ENCODE data around the gene SHC4. TPM values are rescaled to one million over a fixed set of nuclear protein-coding genes. Genes with fewer than 3 reads are reported as not detected.

Gene SHC4
- total and polyA plus RNA-seq, 9 of the 15 experiments (the other 6 are each of a cell fraction or from before 2014, with no cell fraction given): 0.43 to 1.2 (median 0.67) TPM

DNA sequence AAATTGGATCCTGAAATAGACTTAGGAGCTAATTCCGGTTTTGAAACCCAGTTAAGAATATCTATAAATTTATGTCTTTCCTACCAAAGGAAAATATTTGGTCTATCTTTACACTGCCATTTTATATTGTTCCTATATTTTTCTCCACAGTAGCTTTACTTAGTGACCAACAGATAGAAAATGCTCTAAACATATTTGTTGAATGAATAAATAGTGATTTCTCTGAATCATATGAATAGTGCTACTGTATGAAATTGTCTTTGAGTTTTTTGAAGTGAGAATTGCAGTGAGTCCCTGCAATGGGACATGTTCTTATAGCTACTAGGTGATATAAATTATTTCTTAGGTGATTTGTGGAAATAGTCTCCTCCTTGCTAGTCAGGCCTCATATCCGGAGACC is 104.3 kb downstream of the SHC4 start:
- Histone ChIP-seq H3K9me1 (ENCODE audit: control insufficient read depth, insufficient read depth, low read length) (no peaks in the 10 kb centered on the region), H3K36me3 (ENCODE audit: control insufficient read depth, insufficient read depth, low read length) (no peaks in the 10 kb centered on the region), H4K20me1 (replicated peaks; ENCODE audit: control insufficient read depth, insufficient read depth, low read length) (no peaks in the 10 kb centered on the region), H3K27ac (ENCODE audit: extremely low read depth, low read depth, low read length) (no peak overlapping the region), H3K9me3 (replicated peaks; ENCODE audit: control insufficient read depth, insufficient read depth, low read depth, low read length) (no peaks in the 10 kb centered on the region), H3K9ac (ENCODE audit: insufficient read depth in 1 of 2, low read depth in 2 of 2, low read length in 2 of 2) (no peak overlapping the region), H3K27me3 (ENCODE audit: control insufficient read depth in 2 of 2, insufficient read depth in 2 of 2, low read length in 2 of 2) (no peaks in the 10 kb centered on the region), H3K4me2 (ENCODE audit: insufficient read depth, low read length) (no peak overlapping the region), H3K79me2 (ENCODE audit: control insufficient read depth, insufficient read depth, low read length) (no peaks in the 10 kb centered on the region), H3K4me3 (no peak overlapping the region), H2AFZ (ENCODE audit: low read depth, low read length) (peak overlapping the region; percentile 29; the same call in 1 of the 2 replicates), H3K4me1 (replicated peaks in 1 of 2; ENCODE audit: control insufficient read depth in 2 of 2, insufficient read depth in 2 of 2, low read length in 2 of 2) (peaks cover 0 to 22% of the 10 kb centered on the region in 2 experiments; a peak in 4 of 5 replicates)
- 65% methylated on average over 2 of the region's 2 CpGs for WGBS (ENCODE audit: insufficient coverage, low coverage, missing lambda C conversion rate)
- FAIRE-seq (no peak), ATAC-seq (no peak), DNase-seq (ENCODE audit: extremely low read depth in 1 of 4, low spot score in 3 of 4) (no peak)
- POLR2A ChIA-PET: interaction anchor here (1.8 kb wide), 1 partner anchor 11 kb away, joined by 9 read pairs; no protein-coding TSS in a partner anchor
- no peak for TF ChIP-seq NR2C2 (CRISPR knock-in tag; IDR thresholded peaks at IDR 0.05)
- TF ChIP-seq NR2C2 (tag; IDR thresholded peaks at IDR 0.05): 0 out of 2 replicates have a peak, but pooled peaks have one; percentile 4
- TF ChIP-seq CEBPB (tag; IDR thresholded peaks at IDR 0.05): no peak
- BruUV-seq (replicated peaks): no TSS peak
- intact Hi-C loops (cut with micrococcal nuclease): loop anchor here (5.0 kb wide), 2 partner anchors 47 to 142 kb away; partner anchors contain the start of gene CEP152
- CTCF ChIA-PET (ENCODE audit: low intra/inter-chr PET ratio): no interaction called here
- in situ Hi-C loops (cut with MboI): loop anchor here (10.0 kb wide), 1 partner anchor 1285 kb away; no protein-coding TSS in a partner anchor

DNA sequence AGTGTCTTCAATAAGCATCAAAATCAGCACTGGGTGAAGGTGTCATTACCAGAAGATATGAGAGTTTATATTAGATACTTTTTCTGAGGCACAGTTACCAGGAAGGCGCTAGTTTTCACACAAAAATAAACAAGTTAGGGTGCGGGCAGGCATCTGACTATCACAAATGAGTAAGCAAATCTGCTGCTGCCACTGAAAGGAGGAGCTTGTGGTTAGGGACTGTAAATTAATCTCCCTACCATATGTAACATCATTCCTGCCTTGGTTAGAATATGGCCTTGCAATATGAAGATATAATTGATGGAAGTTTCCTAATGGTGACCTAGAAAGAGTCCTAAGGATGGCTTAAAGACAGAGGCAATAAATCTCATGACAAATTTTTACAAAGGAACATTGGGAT is 105.3 kb downstream of the SHC4 start:
- intact Hi-C loops (cut with micrococcal nuclease): loop anchor here (5.0 kb wide), 2 partner anchors 46 to 141 kb away; partner anchors contain the start of gene CEP152
- H3K4me2 ChIP-seq (ENCODE audit: insufficient read depth, low read length): peak overlapping the region; percentile 36
- FAIRE-seq (peak; percentile 89), ATAC-seq (peak; percentile 86), DNase-seq (ENCODE audit: extremely low read depth in 1 of 4, low spot score in 3 of 4) (peak; percentile 31 to 76 (median 50))
- POLR2A ChIA-PET: interaction anchor here (1.8 kb wide), 1 partner anchor 12 kb away, joined by 9 read pairs; no protein-coding TSS in a partner anchor
- no peak overlapping the region for H3K4me3 ChIP-seq
- 0 out of 4 replicates have a peak overlapping the region, but pooled peaks of 1 of the 2 experiments have one; percentile 18 for H3K9ac ChIP-seq (ENCODE audit: insufficient read depth in 1 of 2, low read depth in 2 of 2, low read length in 2 of 2)
- no peaks in the 10 kb centered on the region for H4K20me1 ChIP-seq (replicated peaks; ENCODE audit: control insufficient read depth, insufficient read depth, low read length)
- no peaks in the 10 kb centered on the region for H3K9me1 ChIP-seq (ENCODE audit: control insufficient read depth, insufficient read depth, low read length)
- CTCF ChIA-PET (ENCODE audit: low intra/inter-chr PET ratio): interaction anchor here (0.6 kb wide), 1 partner anchor 1327 kb away, joined by 3 read pairs; no protein-coding TSS in a partner anchor
- peak overlapping the region; percentile 75 for H2AFZ ChIP-seq (ENCODE audit: low read depth, low read length)
- in situ Hi-C loops (cut with MboI): loop anchor here (10.0 kb wide), 1 partner anchor 1286 kb away; no protein-coding TSS in a partner anchor
- H3K79me2 ChIP-seq (ENCODE audit: control insufficient read depth, insufficient read depth, low read length): no peaks in the 10 kb centered on the region
- no peaks in the 10 kb centered on the region for H3K9me3 ChIP-seq (replicated peaks; ENCODE audit: control insufficient read depth, insufficient read depth, low read depth, low read length)
- H3K36me3 ChIP-seq (ENCODE audit: control insufficient read depth, insufficient read depth, low read length): no peaks in the 10 kb centered on the region
- 4% methylated on average over 2 of the region's 2 CpGs for WGBS (ENCODE audit: insufficient coverage, low coverage, missing lambda C conversion rate)
- peaks cover 0 to 22% of the 10 kb centered on the region in 2 experiments; a peak in 4 of 5 replicates for H3K4me1 ChIP-seq (replicated peaks in 1 of 2; ENCODE audit: control insufficient read depth in 2 of 2, insufficient read depth in 2 of 2, low read length in 2 of 2)
- no peaks in the 10 kb centered on the region for H3K27me3 ChIP-seq (ENCODE audit: control insufficient read depth in 2 of 2, insufficient read depth in 2 of 2, low read length in 2 of 2)
- peak overlapping the region; percentile 47; the same call in 2 of the 3 replicates for H3K27ac ChIP-seq (ENCODE audit: extremely low read depth, low read depth, low read length)
- no TSS peak for BruUV-seq (replicated peaks)
- TF ChIP-seq PHB2 (IDR thresholded peaks at IDR 0.05; ENCODE audit: low read depth) (no peak), PHB (CRISPR knock-in tag; IDR thresholded peaks at IDR 0.05) (no peak), SMAD3 (CRISPR knock-in tag; conservative IDR thresholded peaks at IDR 0.05) (no peak), RNF2 (IDR thresholded peaks at IDR 0.05) (no peak), MTA2 (IDR thresholded peaks at IDR 0.05; ENCODE audit: low read depth) (no peak), PRPF4 (IDR thresholded peaks at IDR 0.05; ENCODE audit: insufficient read depth, low read depth, low read length, poor library complexity, severe bottlenecking) (no peak), MED1 (CRISPR knock-in tag; IDR thresholded peaks at IDR 0.05; ENCODE audit: borderline replicate concordance) (no peak)
- TF ChIP-seq, protein P1, sequence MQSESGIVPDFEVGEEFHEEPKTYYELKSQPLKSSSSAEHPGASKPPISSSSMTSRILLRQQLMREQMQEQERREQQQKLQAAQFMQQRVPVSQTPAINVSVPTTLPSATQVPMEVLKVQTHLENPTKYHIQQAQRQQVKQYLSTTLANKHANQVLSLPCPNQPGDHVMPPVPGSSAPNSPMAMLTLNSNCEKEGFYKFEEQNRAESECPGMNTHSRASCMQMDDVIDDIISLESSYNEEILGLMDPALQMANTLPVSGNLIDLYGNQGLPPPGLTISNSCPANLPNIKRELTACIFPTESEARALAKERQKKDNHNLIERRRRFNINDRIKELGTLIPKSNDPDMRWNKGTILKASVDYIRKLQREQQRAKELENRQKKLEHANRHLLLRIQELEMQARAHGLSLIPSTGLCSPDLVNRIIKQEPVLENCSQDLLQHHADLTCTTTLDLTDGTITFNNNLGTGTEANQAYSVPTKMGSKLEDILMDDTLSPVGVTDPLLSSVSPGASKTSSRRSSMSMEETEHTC (IDR thresholded peaks at IDR 0.05): 0 out of 2 replicates have a peak, but pooled peaks have one; percentile 36
- TF ChIP-seq, protein P2, sequence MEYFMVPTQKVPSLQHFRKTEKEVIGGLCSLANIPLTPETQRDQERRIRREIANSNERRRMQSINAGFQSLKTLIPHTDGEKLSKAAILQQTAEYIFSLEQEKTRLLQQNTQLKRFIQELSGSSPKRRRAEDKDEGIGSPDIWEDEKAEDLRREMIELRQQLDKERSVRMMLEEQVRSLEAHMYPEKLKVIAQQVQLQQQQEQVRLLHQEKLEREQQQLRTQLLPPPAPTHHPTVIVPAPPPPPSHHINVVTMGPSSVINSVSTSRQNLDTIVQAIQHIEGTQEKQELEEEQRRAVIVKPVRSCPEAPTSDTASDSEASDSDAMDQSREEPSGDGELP (CRISPR knock-in tag; IDR thresholded peaks at IDR 0.05; ENCODE audit: borderline replicate concordance): no peak

Measured in K562 (cell line).